GM12878 (cell line): ENCODE measurements around the gene KHDC1L. TPM values are rescaled to one million over a fixed set of nuclear protein-coding genes. Genes with fewer than 3 reads are reported as not detected.

Source experiments
- ATAC-seq: fragments of 200-7000 bp; cut with Tn5 transposase; 3 replicates; pipeline ENCODE4 v1.9.1; 2020; ENCODE audit warnings: mild to moderate bottlenecking, moderate library complexity
- BruUV-seq: library from RNA; stranded (reverse); fragments of 400-500 nt; replicated peaks from 2 replicates; lab custom pipeline; 2021; lab: Mats Ljungman, UMichigan
- CTCF ChIA-PET: fragments of 300-600 bp; sonication (Branson Sonifier 250); formaldehyde crosslinking; extraction: SDS; loops from one replicate; lab custom pipeline; 2021; ENCODE audit warnings: inconsistent platforms; lab: Yijun Ruan, JAX
- POLR2A ChIA-PET: fragments of 350-600 bp; formaldehyde crosslinking; extraction: SDS; loops from one replicate; lab custom pipeline; 2021; ENCODE audit warnings: inconsistent platforms; lab: Charles Lee
- RAD21 ChIA-PET: fragments of 300-600 bp; sonication (Branson Sonifier 250); formaldehyde crosslinking; loops from one replicate; lab custom pipeline; 2023; ENCODE audit warnings: antibody characterized with exemption; ENCODE audit not compliant: unreplicated experiment; lab: Charles Lee
- SMC1A ChIA-PET: fragments of 300-600 bp; sonication (Branson Sonifier 250); formaldehyde crosslinking; loops from one replicate; lab custom pipeline; 2023; ENCODE audit not compliant: unreplicated experiment, uncharacterized antibody; lab: Charles Lee
- DNase-seq: peaks from one replicate; pipeline ENCODE4 v3.0.0-alpha.2; 2011; ENCODE audit warnings: low read depth, low spot score
- FAIRE-seq: peaks from 3 replicates; lab custom pipeline; 2011; peaks lifted over from hg19 to GRCh38; lab: Jason Lieb, UNC
- H2AFZ ChIP-seq: 2 replicates; pipeline ENCODE4 v1.6.0; 2011; ENCODE audit warnings: low read depth, low read length, control low read depth; ENCODE audit not compliant: control insufficient read depth
- H3K27ac ChIP-seq: 2 replicates; pipeline ENCODE4 v1.5.1; 2011; ENCODE audit warnings: control low read depth; ENCODE audit not compliant: control insufficient read depth, insufficient read depth
- H3K27me3 ChIP-seq, 2 experiments: replicated peaks in 1 of 2; 2 replicates each; pipeline versions ENCODE4 v1.6.0 to v1.6.1; 2011; ENCODE audit warnings: low read length in 1 of 2; ENCODE audit not compliant: control insufficient read depth in 2 of 2, insufficient read depth in 2 of 2
- H3K36me3 ChIP-seq, 2 experiments: 2 replicates each; pipeline ENCODE4 v1.5.1; 2011; ENCODE audit warnings: low read length in 1 of 2; ENCODE audit not compliant: control insufficient read depth in 2 of 2, insufficient read depth in 2 of 2
- H3K4me1 ChIP-seq: 2 replicates; pipeline ENCODE4 v1.6.1; 2011; ENCODE audit warnings: mild to moderate bottlenecking, low read length, moderate library complexity, mixed read lengths; ENCODE audit not compliant: control insufficient read depth, insufficient read depth
- H3K4me2 ChIP-seq: 2 replicates; pipeline ENCODE4 v1.6.0; 2011; ENCODE audit warnings: control low read depth; ENCODE audit not compliant: control insufficient read depth, insufficient read depth
- H3K4me3 ChIP-seq: fragments of 200-600 bp; sonication (generic); 2 replicates; pipeline ENCODE4 v1.5.1; 2016
- H3K79me2 ChIP-seq: 2 replicates; pipeline ENCODE4 v1.6.0; 2011; ENCODE audit warnings: low read length; ENCODE audit not compliant: control insufficient read depth, insufficient read depth
- H3K9ac ChIP-seq: 2 replicates; pipeline ENCODE4 v1.8.0; 2011; ENCODE audit warnings: low read length, control low read depth, mixed read lengths; ENCODE audit not compliant: control insufficient read depth, insufficient read depth
- H3K9me3 ChIP-seq: replicated peaks from 3 replicates; pipeline ENCODE4 v1.5.1; 2011; ENCODE audit warnings: mild to moderate bottlenecking, low read length; ENCODE audit not compliant: control insufficient read depth, insufficient read depth
- H4K20me1 ChIP-seq: 2 replicates; pipeline ENCODE4 v1.6.0; 2011; ENCODE audit not compliant: control insufficient read depth, insufficient read depth
- ATF7 ChIP-seq: fragments of 450-650 bp; IDR thresholded peaks from 2 replicates; pipeline ENCODE4 v1.6.1; 2016; ENCODE audit warnings: low read depth, mild to moderate bottlenecking
- EED ChIP-seq: sonication (generic); IDR thresholded peaks from 2 replicates; pipeline ENCODE4 v1.6.1; 2016; ENCODE audit warnings: antibody characterized with exemption, low read depth
- NR2C1 ChIP-seq: fragments of 450-650 bp; IDR thresholded peaks from 2 replicates; pipeline ENCODE4 v1.6.1; 2017; ENCODE audit warnings: antibody characterized with exemption, mild to moderate bottlenecking, moderate library complexity
- PML ChIP-seq: IDR thresholded peaks from 2 replicates; pipeline ENCODE4 v1.6.1; 2012; ENCODE audit warnings: low read length, inconsistent platforms
- ZNF207 ChIP-seq: fragments of 450-650 bp; IDR thresholded peaks from 2 replicates; pipeline ENCODE4 v1.6.1; 2014; ENCODE audit warnings: antibody characterized with exemption, mild to moderate bottlenecking, borderline replicate concordance
- WGBS: methylation state at CpG from one replicate; pipeline ENCODE4 v1.1.6; 2016; ENCODE audit warnings: low lambda C conversion rate; ENCODE audit not compliant: insufficient replicate concordance, insufficient coverage; ENCODE audit errors: missing lambda C conversion rate; 5-methylcytosine and 5-hydroxymethylcytosine counted together
- in situ Hi-C: fragments of 300-500 bp; cut with MboI; formaldehyde crosslinking; loops from 9 replicates; pipeline ENCODE4 v1.14.3; 2018; ENCODE audit warnings: mixed read lengths
- intact Hi-C: fragments of 100-400 bp; cut with micrococcal nuclease; formaldehyde crosslinking; loops from one replicate; pipeline ENCODE4 v1.14.2; 2022; ENCODE audit not compliant: unreplicated experiment
- polyA plus RNA-seq, 11 experiments: library from polyadenylated mRNA; depleted of rRNA in 4 of 11; unstranded in 6 of 11; stranded (reverse) in 5 of 11; fragments of >200 nt; fragmentation: Nextera tagmentation in 4 of 11; fragmentation: Illumina TruSeq in 1 of 11; extraction: Ambion mirVana in 4 of 11; extraction: Trizol in 1 of 11; gene quantifications; 1 replicate in 1 of 11; 2 replicates in 10 of 11; pipeline versions ENCODE4 v1.2.1 to v1.2.3, GENCODE V29; 2011 to 2016; ENCODE audit warnings: inconsistent platforms in 2 of 11, missing spikeins in 2 of 11, low read depth in 1 of 11
- total RNA-seq, 4 experiments: library from RNA; depleted of rRNA in 3 of 4; stranded (reverse); fragments of >200 nt in 3 of 4; fragmentation: Illumina TruSeq in 1 of 4; extraction: Trizol in 1 of 4; gene quantifications; 2 replicates each; pipeline versions ENCODE4 v1.2.1 to v1.2.3, GENCODE V29; 2013 to 2021
- TF ChIP-seq, protein P1 (sequence below): IDR thresholded peaks from 2 replicates; pipeline ENCODE4 v1.6.1; 2011; ENCODE audit warnings: low read depth, mild to moderate bottlenecking, low read length, moderate library complexity, borderline replicate concordance; ENCODE audit errors: extremely low read depth
- TF ChIP-seq, protein P2 (sequence below): fragments of 450-650 bp; IDR thresholded peaks from 2 replicates; pipeline ENCODE4 v1.6.1; 2016; ENCODE audit warnings: mild to moderate bottlenecking

The KHDC1L gene
- total and polyA plus RNA-seq, 10 of the 15 experiments (the other 5 are each of a cell fraction or from before 2014, with no cell fraction given): 0.12 to 0.37 (median 0.24) TPM; not detected in 4

DNA sequence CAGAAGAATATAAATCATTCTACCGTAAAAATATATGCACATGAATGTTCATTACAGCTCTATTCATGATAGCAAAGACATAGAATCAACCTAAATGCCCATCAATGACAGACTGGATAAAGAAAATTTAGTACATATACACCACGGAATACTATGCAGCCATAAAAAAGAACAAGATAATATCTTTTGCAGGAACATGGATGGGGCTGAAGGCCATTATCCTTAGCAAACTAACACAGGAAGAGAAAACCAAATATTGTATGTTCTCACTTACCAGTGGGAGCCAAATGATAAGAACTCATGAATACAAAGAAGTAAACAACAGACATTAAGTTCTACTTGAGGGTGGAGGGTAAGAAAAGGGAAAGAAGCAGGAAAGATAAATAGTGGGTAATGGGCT is 8.4 kb downstream of the KHDC1L start:
- H3K9ac ChIP-seq: no peak overlapping the region
- no peaks in the 10 kb centered on the region for H3K4me1 ChIP-seq
- no peak overlapping the region for H2AFZ ChIP-seq
- H3K79me2 ChIP-seq: no peaks in the 10 kb centered on the region
- TF ChIP-seq, protein P1, sequence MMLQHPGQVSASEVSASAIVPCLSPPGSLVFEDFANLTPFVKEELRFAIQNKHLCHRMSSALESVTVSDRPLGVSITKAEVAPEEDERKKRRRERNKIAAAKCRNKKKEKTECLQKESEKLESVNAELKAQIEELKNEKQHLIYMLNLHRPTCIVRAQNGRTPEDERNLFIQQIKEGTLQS: no peak
- TF ChIP-seq EED: no peak
- TF ChIP-seq PML: no peak
- TF ChIP-seq ZNF207: no peak
- no peak for TF ChIP-seq ATF7
- no peak for TF ChIP-seq NR2C1
- TF ChIP-seq, protein P2, sequence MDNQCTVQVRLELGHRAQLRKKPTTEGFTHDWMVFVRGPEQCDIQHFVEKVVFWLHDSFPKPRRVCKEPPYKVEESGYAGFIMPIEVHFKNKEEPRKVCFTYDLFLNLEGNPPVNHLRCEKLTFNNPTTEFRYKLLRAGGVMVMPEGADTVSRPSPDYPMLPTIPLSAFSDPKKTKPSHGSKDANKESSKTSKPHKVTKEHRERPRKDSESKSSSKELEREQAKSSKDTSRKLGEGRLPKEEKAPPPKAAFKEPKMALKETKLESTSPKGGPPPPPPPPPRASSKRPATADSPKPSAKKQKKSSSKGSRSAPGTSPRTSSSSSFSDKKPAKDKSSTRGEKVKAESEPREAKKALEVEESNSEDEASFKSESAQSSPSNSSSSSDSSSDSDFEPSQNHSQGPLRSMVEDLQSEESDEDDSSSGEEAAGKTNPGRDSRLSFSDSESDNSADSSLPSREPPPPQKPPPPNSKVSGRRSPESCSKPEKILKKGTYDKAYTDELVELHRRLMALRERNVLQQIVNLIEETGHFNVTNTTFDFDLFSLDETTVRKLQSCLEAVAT: no peak
- ATAC-seq (no peak), DNase-seq (no peak), FAIRE-seq (no peak)
- H3K4me2 ChIP-seq: no peak overlapping the region
- ChIA-PET POLR2A (no interaction called here), RAD21 (no interaction called here), CTCF (no interaction called here), SMC1A (interaction anchor here (0.6 kb wide), 1 partner anchor 697 kb away, joined by 3 read pairs; no protein-coding TSS in a partner anchor)
- in situ Hi-C loops (no loop called here), intact Hi-C loops (no loop called here)
- H3K4me3 ChIP-seq: no peak overlapping the region
- H3K27me3 ChIP-seq: no peaks in the 10 kb centered on the region
- no TSS peak for BruUV-seq
- WGBS: 79% methylated on average over 2 of the region's 2 CpGs
- no peaks in the 10 kb centered on the region for H3K36me3 ChIP-seq
- no peak overlapping the region for H3K27ac ChIP-seq
- H4K20me1 ChIP-seq: no peaks in the 10 kb centered on the region
- no peaks in the 10 kb centered on the region for H3K9me3 ChIP-seq
